GM13976 (cell line): ENCODE data around the gene GNPDA2.

ENCODE experiments used
- DNase-seq: peaks from one replicate; pipeline ENCODE4 v3.0.0; 2012; ENCODE audit warnings: low spot score
- in situ Hi-C: fragments of 300-500 bp; cut with MboI; formaldehyde crosslinking; loops from one replicate; pipeline ENCODE4 v1.12.0; 2022; ENCODE audit warnings: low sequenced_read_pairs, mixed read lengths, inconsistent platforms; ENCODE audit not compliant: unreplicated experiment
- TF ChIP-seq, protein P1 (sequence below): IDR thresholded peaks from 2 replicates; pipeline ENCODE4 v1.5.1; 2012; ENCODE audit warnings: borderline replicate concordance, mild to moderate bottlenecking; ENCODE audit not compliant: insufficient read depth; ENCODE audit errors: extremely low read depth, missing control alignments, control extremely low read depth

The GNPDA2 gene

DNA sequence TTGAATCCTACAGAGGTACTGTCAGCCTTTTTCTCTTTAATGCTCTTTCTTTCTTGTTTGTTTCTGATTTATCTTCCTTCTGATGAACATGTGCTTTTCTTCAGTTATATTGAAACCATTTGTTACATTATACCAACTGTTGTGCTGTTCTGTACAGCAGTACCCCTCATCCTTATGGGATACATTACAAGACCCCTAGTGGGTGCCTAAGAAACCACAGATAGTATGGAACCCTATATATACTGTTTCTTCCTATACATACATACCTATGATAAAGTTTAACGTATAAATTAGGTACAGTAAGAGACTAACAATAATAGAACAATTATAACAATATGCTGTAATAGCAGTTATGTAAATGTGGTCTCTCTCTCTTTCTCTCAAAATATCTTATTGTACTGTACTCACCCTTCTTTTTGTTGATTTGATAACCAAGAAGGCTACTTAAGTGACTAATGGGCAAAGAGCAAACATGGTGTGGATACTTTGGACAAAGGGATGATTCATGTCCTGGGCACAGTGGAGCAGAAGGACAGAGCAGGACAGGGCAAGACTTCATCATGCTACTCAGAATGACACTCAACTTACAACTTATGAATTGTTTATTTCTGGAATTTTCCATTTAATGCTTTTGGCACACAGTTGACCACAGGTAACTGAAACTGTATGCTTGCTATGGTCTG lies 64.3 kb downstream of the GNPDA2 start:
- TF ChIP-seq, protein P1, sequence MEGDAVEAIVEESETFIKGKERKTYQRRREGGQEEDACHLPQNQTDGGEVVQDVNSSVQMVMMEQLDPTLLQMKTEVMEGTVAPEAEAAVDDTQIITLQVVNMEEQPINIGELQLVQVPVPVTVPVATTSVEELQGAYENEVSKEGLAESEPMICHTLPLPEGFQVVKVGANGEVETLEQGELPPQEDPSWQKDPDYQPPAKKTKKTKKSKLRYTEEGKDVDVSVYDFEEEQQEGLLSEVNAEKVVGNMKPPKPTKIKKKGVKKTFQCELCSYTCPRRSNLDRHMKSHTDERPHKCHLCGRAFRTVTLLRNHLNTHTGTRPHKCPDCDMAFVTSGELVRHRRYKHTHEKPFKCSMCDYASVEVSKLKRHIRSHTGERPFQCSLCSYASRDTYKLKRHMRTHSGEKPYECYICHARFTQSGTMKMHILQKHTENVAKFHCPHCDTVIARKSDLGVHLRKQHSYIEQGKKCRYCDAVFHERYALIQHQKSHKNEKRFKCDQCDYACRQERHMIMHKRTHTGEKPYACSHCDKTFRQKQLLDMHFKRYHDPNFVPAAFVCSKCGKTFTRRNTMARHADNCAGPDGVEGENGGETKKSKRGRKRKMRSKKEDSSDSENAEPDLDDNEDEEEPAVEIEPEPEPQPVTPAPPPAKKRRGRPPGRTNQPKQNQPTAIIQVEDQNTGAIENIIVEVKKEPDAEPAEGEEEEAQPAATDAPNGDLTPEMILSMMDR = no peak
- no peak for DNase-seq
- in situ Hi-C loops = no loop called here

DNA sequence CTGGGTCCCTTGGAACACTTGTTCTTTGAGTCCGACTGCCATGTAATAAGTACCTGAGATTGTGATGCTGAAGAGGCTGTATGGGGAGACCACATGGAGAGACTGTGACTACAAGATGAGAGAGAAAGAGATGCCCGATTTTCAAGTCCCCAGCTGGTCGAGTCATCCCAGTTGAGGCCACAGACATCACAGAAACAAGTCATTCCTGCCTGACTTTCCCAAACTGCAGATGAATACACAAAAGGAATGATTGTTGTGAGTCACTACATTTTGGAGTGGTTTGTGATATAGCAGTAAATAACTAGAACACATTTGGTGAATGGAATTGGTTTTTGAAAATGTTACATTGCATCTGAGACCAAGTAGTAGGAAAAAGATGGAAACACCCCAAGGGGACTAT lies 66.0 kb downstream of the GNPDA2 start:
- no peak for DNase-seq
- TF ChIP-seq, protein P1 = no peak
- in situ Hi-C loops = no loop called here

DNA sequence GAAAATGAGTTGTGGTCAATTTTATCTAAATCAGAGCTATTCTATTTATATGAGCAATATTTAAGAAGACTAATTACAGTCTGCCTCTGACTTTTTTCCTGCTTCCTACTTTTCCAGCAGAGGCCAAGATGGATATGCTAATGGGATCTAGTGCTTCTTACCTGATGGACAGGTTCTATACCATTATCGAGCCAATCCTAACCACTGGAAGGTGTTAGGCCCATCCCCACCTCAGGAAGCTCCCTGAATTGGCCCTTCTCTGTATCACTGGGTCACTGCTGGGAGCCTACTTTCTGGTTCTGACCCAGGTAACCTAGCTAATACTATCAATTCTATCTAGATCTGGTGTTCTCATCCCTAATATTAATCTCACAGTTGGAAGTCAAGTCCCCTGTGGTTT lies 74.4 kb downstream of the GNPDA2 start:
- TF ChIP-seq, protein P1 = no peak
- in situ Hi-C loops = no loop called here
- DNase-seq = no peak
